Measurements from ENCODE around the gene BCL2.
A peak's percentile ranks its signal among the peaks of the same experiment; 100 is the strongest.

BCL2 gene

GRCh38 chr18:63365876-63366212 lies 46.3 kb upstream of the BCL2 start:
- TF ChIP-seq ZBTB7A (IDR thresholded peaks at IDR 0.05; ENCODE audit: low read depth) (no peak), TAF1 (IDR thresholded peaks at IDR 0.05; ENCODE audit: low read depth) (0 out of 2 replicates have a peak, but pooled peaks have one; percentile 19), NFIC (IDR thresholded peaks at IDR 0.05) (no peak), TCF12 (IDR thresholded peaks at IDR 0.05; ENCODE audit: low read depth) (no peak), EGR1 (IDR thresholded peaks at IDR 0.05) (no peak), YY1 (IDR thresholded peaks at IDR 0.05; ENCODE audit: low read depth) (no peak), EP300 (IDR thresholded peaks at IDR 0.05; ENCODE audit: borderline replicate concordance) (no peak)

GRCh38 chr18:63363951-63364350 lies 44.4 kb upstream of the BCL2 start:
- no peak for TF ChIP-seq NFIC (IDR thresholded peaks at IDR 0.05)
- no peak for TF ChIP-seq REST (IDR thresholded peaks at IDR 0.05; ENCODE audit: low read depth)
- TF ChIP-seq TAF1 (IDR thresholded peaks at IDR 0.05; ENCODE audit: low read depth): no peak
- TF ChIP-seq TCF12 (IDR thresholded peaks at IDR 0.05; ENCODE audit: low read depth): no peak
- TF ChIP-seq EP300 (IDR thresholded peaks at IDR 0.05; ENCODE audit: borderline replicate concordance): no peak
- TF ChIP-seq RAD21 (IDR thresholded peaks at IDR 0.05; ENCODE audit: low read depth): no peak
- no peak for TF ChIP-seq YY1 (IDR thresholded peaks at IDR 0.05; ENCODE audit: low read depth)
- TF ChIP-seq EGR1 (IDR thresholded peaks at IDR 0.05): no peak

GRCh38 chr18:63356272-63356896 lies 36.8 kb upstream of the BCL2 start:
- no peak for TF ChIP-seq NFIC (IDR thresholded peaks at IDR 0.05)
- TF ChIP-seq CREB1 (IDR thresholded peaks at IDR 0.05; ENCODE audit: low read depth): no peak
- no peak for TF ChIP-seq TEAD4 (IDR thresholded peaks at IDR 0.05)
- TF ChIP-seq USF1 (IDR thresholded peaks at IDR 0.05): no peak
- no peak for TF ChIP-seq EGR1 (IDR thresholded peaks at IDR 0.05)
- TF ChIP-seq TAF1 (IDR thresholded peaks at IDR 0.05; ENCODE audit: low read depth): no peak
- no peak for TF ChIP-seq FOXM1 (IDR thresholded peaks at IDR 0.05; ENCODE audit: borderline replicate concordance, low read depth)
- TF ChIP-seq CEBPB (IDR thresholded peaks at IDR 0.05): no peak
- no peak for TF ChIP-seq REST (IDR thresholded peaks at IDR 0.05; ENCODE audit: low read depth)
- TF ChIP-seq YY1 (IDR thresholded peaks at IDR 0.05; ENCODE audit: low read depth): no peak
- TF ChIP-seq EP300 (IDR thresholded peaks at IDR 0.05; ENCODE audit: borderline replicate concordance): no peak
- TF ChIP-seq RAD21 (IDR thresholded peaks at IDR 0.05; ENCODE audit: low read depth): no peak
- no peak for TF ChIP-seq TCF12 (IDR thresholded peaks at IDR 0.05; ENCODE audit: low read depth)
- no peak for TF ChIP-seq ZBTB7A (IDR thresholded peaks at IDR 0.05; ENCODE audit: low read depth)
- no peak for TF ChIP-seq MAX (IDR thresholded peaks at IDR 0.05)

- TF ChIP-seq CREB1 (IDR thresholded peaks at IDR 0.05; ENCODE audit: low read depth): no peak
- no peak for TF ChIP-seq YY1 (IDR thresholded peaks at IDR 0.05; ENCODE audit: low read depth)
- no peak for TF ChIP-seq TAF1 (IDR thresholded peaks at IDR 0.05; ENCODE audit: low read depth)
Observed at GRCh38 chr18:63350230-63350629, 30.7 kb upstream of the BCL2 start.

- no peak for TF ChIP-seq CEBPB (IDR thresholded peaks at IDR 0.05)
- no peak for TF ChIP-seq MAX (IDR thresholded peaks at IDR 0.05)
- no peak for TF ChIP-seq EGR1 (IDR thresholded peaks at IDR 0.05)
- TF ChIP-seq RAD21 (IDR thresholded peaks at IDR 0.05; ENCODE audit: low read depth): no peak
- TF ChIP-seq TEAD4 (IDR thresholded peaks at IDR 0.05): no peak
- no peak for TF ChIP-seq TCF12 (IDR thresholded peaks at IDR 0.05; ENCODE audit: low read depth)
- TF ChIP-seq FOXM1 (IDR thresholded peaks at IDR 0.05; ENCODE audit: borderline replicate concordance, low read depth): no peak
- no peak for TF ChIP-seq NFIC (IDR thresholded peaks at IDR 0.05)
- no peak for TF ChIP-seq REST (IDR thresholded peaks at IDR 0.05; ENCODE audit: low read depth)
- TF ChIP-seq YY1 (IDR thresholded peaks at IDR 0.05; ENCODE audit: low read depth): no peak
- no peak for TF ChIP-seq ZBTB7A (IDR thresholded peaks at IDR 0.05; ENCODE audit: low read depth)
- no peak for TF ChIP-seq TAF1 (IDR thresholded peaks at IDR 0.05; ENCODE audit: low read depth)
Observed at GRCh38 chr18:63348508-63349136, 29.1 kb upstream of the BCL2 start.

Data from Ishikawa (cell line).